Osteoblast (primary cell): ENCODE data around the gene BNC1. TPM values are rescaled to one million over a fixed set of nuclear protein-coding genes. Genes with fewer than 3 reads are reported as not detected.

Experiments
- DNase-seq: peaks from one replicate; pipeline ENCODE4 v3.0.0; 2011; ENCODE audit warnings: low spot score, mixed read lengths; ENCODE audit not compliant: insufficient read length; ENCODE audit errors: missing footprints
- H2AFZ ChIP-seq: 2 replicates; pipeline ENCODE4 v1.6.0; 2011; ENCODE audit warnings: mild to moderate bottlenecking, low read length
- H3K27ac ChIP-seq: 2 replicates; pipeline ENCODE4 v1.5.1; 2011; ENCODE audit warnings: mild to moderate bottlenecking, low read depth, low read length, moderate library complexity
- H3K27me3 ChIP-seq: 2 replicates; pipeline ENCODE4 v1.6.0; 2012; ENCODE audit warnings: mild to moderate bottlenecking, control low read depth, inconsistent platforms, low read length, moderate library complexity; ENCODE audit not compliant: insufficient read depth
- H3K36me3 ChIP-seq: 2 replicates; pipeline ENCODE4 v1.5.1; 2011; ENCODE audit warnings: mild to moderate bottlenecking, low read length, control low read depth, moderate library complexity; ENCODE audit not compliant: insufficient read depth
- H3K4me1 ChIP-seq: 2 replicates; pipeline ENCODE4 v1.5.1; 2011; ENCODE audit warnings: mild to moderate bottlenecking, low read length, control low read depth, moderate library complexity; ENCODE audit not compliant: insufficient read depth
- H3K4me2 ChIP-seq: 2 replicates; pipeline ENCODE4 v1.6.0; 2011; ENCODE audit warnings: mild to moderate bottlenecking, low read length; ENCODE audit not compliant: insufficient read depth
- H3K4me3 ChIP-seq: fragments of 200-600 bp; sonication (generic); 3 replicates; pipeline ENCODE4 v1.5.1; 2012; ENCODE audit warnings: mild to moderate bottlenecking, low read length, inconsistent platforms; ENCODE audit not compliant: insufficient read depth
- H3K79me2 ChIP-seq: 2 replicates; pipeline ENCODE4 v1.6.0; 2012; ENCODE audit warnings: mild to moderate bottlenecking, low read length, control low read depth, inconsistent platforms; ENCODE audit not compliant: insufficient read depth
- H3K9me3 ChIP-seq: 2 replicates; pipeline ENCODE4 v1.5.1; 2011; ENCODE audit warnings: low read depth, low read length, control low read depth
- H4K20me1 ChIP-seq: 2 replicates; pipeline ENCODE4 v1.6.0; 2012; ENCODE audit warnings: mild to moderate bottlenecking, low read length, control low read depth; ENCODE audit not compliant: insufficient read depth
- total RNA-seq: library from RNA; depleted of rRNA; stranded (reverse); fragments of >200 nt; gene quantifications from 2 replicates; pipeline ENCODE4 v1.2.3, GENCODE V29; 2012
- TF ChIP-seq, protein P1 (sequence below): IDR thresholded peaks from 2 replicates; pipeline ENCODE4 v1.5.1; 2011; ENCODE audit warnings: mild to moderate bottlenecking, low read depth, low read length, moderate library complexity; ENCODE audit errors: extremely low read depth

The BNC1 gene
- total RNA-seq, 1 donor: 3.3 TPM

DNA sequence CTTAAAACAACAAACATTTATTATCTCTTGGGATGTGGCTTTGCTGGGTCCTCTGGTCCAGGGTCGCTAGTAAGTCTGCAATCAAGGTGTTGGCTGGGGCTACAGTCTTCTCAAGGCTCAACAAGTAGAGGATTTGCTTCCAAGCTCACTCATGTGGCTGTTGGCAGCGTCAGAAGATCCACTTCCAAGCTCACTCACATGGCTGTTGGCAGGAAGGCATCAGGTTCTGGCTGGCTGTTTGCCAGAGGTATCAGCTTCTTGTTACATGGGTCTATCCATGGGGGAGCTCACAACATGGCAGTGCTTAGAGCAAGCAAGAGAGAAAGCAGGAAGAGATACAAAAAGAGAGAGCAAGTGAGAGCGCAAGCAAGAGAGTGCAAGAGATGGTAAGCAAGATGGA is 15.0 kb upstream of the BNC1 start:
- Histone ChIP-seq H3K36me3 (no peaks in the 10 kb centered on the region), H3K4me2 (no peak overlapping the region), H3K9me3 (no peaks in the 10 kb centered on the region), H3K27ac (no peak overlapping the region), H4K20me1 (no peaks in the 10 kb centered on the region), H3K4me3 (no peak overlapping the region), H3K27me3 (no peaks in the 10 kb centered on the region), H3K79me2 (no peaks in the 10 kb centered on the region), H2AFZ (no peak overlapping the region), H3K4me1 (no peaks in the 10 kb centered on the region)
- no peak for DNase-seq
- TF ChIP-seq, protein P1, sequence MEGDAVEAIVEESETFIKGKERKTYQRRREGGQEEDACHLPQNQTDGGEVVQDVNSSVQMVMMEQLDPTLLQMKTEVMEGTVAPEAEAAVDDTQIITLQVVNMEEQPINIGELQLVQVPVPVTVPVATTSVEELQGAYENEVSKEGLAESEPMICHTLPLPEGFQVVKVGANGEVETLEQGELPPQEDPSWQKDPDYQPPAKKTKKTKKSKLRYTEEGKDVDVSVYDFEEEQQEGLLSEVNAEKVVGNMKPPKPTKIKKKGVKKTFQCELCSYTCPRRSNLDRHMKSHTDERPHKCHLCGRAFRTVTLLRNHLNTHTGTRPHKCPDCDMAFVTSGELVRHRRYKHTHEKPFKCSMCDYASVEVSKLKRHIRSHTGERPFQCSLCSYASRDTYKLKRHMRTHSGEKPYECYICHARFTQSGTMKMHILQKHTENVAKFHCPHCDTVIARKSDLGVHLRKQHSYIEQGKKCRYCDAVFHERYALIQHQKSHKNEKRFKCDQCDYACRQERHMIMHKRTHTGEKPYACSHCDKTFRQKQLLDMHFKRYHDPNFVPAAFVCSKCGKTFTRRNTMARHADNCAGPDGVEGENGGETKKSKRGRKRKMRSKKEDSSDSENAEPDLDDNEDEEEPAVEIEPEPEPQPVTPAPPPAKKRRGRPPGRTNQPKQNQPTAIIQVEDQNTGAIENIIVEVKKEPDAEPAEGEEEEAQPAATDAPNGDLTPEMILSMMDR: no peak

DNA sequence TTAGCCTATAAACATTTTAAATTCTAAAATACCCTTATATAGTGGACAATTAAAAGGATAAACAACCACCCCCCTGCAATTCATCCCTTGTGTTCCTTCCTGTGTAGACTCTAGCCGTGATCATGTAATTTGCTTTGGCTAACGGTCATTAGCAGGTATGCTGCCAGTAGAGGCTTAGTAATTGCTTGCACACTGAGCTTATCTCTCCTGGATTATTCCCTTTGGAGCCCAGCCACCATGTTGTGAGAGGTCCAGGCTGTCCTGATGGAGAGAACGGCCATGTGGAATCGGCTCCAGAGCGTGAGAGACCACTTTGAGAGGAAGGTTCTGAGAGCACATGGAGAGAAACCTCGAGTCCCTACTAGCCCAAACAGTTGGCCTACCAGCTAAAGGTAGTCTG is 11.0 kb upstream of the BNC1 start:
- no peak overlapping the region for H2AFZ ChIP-seq
- no peak overlapping the region for H3K4me2 ChIP-seq
- H3K36me3 ChIP-seq: no peaks in the 10 kb centered on the region
- H3K27ac ChIP-seq: no peak overlapping the region
- H3K4me3 ChIP-seq: no peak overlapping the region
- no peaks in the 10 kb centered on the region for H4K20me1 ChIP-seq
- TF ChIP-seq, protein P1: no peak
- no peaks in the 10 kb centered on the region for H3K9me3 ChIP-seq
- H3K4me1 ChIP-seq: peaks cover 9% of the 10 kb centered on the region
- no peaks in the 10 kb centered on the region for H3K27me3 ChIP-seq
- DNase-seq: no peak
- H3K79me2 ChIP-seq: no peaks in the 10 kb centered on the region

DNA sequence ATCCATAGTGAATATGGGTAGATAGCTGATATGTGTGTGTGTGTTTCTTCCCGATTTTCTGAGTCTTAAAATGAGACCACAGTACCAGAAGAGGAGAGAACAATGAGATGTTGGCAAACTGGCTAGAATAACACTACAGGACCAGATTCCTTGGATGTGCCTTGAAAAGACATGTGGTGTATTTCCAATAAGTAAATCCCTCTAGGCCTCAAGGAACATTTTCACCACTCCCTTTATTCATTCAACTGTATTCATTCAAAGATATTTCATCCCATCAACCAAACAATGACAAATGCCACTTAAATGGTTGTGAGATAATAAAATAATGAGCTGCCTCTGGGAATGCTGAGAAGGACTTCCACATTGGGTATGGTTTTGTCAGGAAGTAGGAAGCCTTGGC is 8.7 kb upstream of the BNC1 start:
- Histone ChIP-seq H3K36me3 (no peaks in the 10 kb centered on the region), H3K9me3 (no peaks in the 10 kb centered on the region), H3K27me3 (no peaks in the 10 kb centered on the region), H4K20me1 (no peaks in the 10 kb centered on the region), H3K4me2 (no peak overlapping the region), H2AFZ (no peak overlapping the region), H3K27ac (no peak overlapping the region), H3K4me3 (no peak overlapping the region), H3K4me1 (peaks cover 26% of the 10 kb centered on the region), H3K79me2 (no peaks in the 10 kb centered on the region)
- DNase-seq: no peak
- TF ChIP-seq, protein P1: no peak

DNA sequence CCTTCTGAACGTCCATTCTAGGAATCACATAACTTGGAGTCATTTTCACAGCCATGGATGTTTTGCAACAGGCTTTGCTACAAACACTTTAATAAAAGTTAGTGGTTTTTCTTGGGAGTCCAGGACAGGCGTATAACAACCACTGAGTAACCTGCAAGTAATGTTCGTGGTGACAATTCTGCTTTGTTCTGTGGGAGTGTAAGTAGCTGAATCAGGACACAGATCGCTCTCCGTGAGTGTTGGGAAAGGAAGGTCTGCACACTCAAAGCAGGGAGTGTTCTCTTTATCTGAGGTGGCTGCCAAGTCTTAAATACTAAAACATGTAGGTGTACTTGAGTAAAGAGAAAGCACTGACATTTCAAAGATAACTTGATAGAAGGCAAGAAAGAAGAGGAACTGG is 7.9 kb upstream of the BNC1 start:
- H3K4me2 ChIP-seq: peak overlapping the region; percentile 50
- no peak overlapping the region for H3K27ac ChIP-seq
- no peaks in the 10 kb centered on the region for H3K79me2 ChIP-seq
- no peaks in the 10 kb centered on the region for H4K20me1 ChIP-seq
- no peak for DNase-seq
- no peaks in the 10 kb centered on the region for H3K36me3 ChIP-seq
- H3K27me3 ChIP-seq: no peaks in the 10 kb centered on the region
- peak overlapping the region; percentile 11 for H2AFZ ChIP-seq
- TF ChIP-seq, protein P1: no peak
- H3K4me3 ChIP-seq: no peak overlapping the region
- H3K4me1 ChIP-seq: peaks cover 33% of the 10 kb centered on the region
- H3K9me3 ChIP-seq: no peaks in the 10 kb centered on the region
